ENCODE data around the gene CHRND. TPM values are rescaled to one million over a fixed set of nuclear protein-coding genes. Genes with fewer than 3 reads are reported as not detected.

CHRND gene
- total RNA-seq, 2 donors from 2014 or later, result not detected

- H3K27ac Mint-ChIP-seq, result no peak overlapping the region
- no peak for ATAC-seq (replicated peaks)
- no peaks in the 10 kb centered on the region for H3K9me3 Mint-ChIP-seq
- H3K36me3 Mint-ChIP-seq (ENCODE audit: low read depth), result no peaks in the 10 kb centered on the region
- H3K4me1 Mint-ChIP-seq, result no peaks in the 10 kb centered on the region
- H3K4me3 Mint-ChIP-seq, result no peak overlapping the region
- H3K27me3 Mint-ChIP-seq, result peaks cover 29% of the 10 kb centered on the region
Observed at GRCh38 chr2:232492963-232493700, 32.8 kb upstream of the CHRND start.

GRCh38 chr2:232493701-232494474, 32.1 kb upstream of the CHRND start:
- no peaks in the 10 kb centered on the region for H3K9me3 Mint-ChIP-seq
- H3K4me1 Mint-ChIP-seq, result no peaks in the 10 kb centered on the region
- H3K27ac Mint-ChIP-seq, result no peak overlapping the region
- no peak for ATAC-seq (replicated peaks)
- peaks cover 30% of the 10 kb centered on the region for H3K27me3 Mint-ChIP-seq
- H3K4me3 Mint-ChIP-seq, result no peak overlapping the region
- H3K36me3 Mint-ChIP-seq (ENCODE audit: low read depth), result no peaks in the 10 kb centered on the region

- Mint-ChIP-seq H3K4me3 (no peak overlapping the region), H3K4me1 (no peaks in the 10 kb centered on the region), H3K36me3 (ENCODE audit: low read depth) (no peaks in the 10 kb centered on the region), H3K27ac (no peak overlapping the region), H3K9me3 (no peaks in the 10 kb centered on the region), H3K27me3 (peaks cover 23% of the 10 kb centered on the region)
- ATAC-seq (replicated peaks), result no peak
Observed at GRCh38 chr2:232494542-232494941, 31.4 kb upstream of the CHRND start.

GRCh38 chr2:232495292-232495691, 30.7 kb upstream of the CHRND start:
- H3K27ac Mint-ChIP-seq, result no peak overlapping the region
- H3K4me1 Mint-ChIP-seq, result no peaks in the 10 kb centered on the region
- H3K9me3 Mint-ChIP-seq, result no peaks in the 10 kb centered on the region
- no peak for ATAC-seq (replicated peaks)
- H3K27me3 Mint-ChIP-seq, result peaks cover 19% of the 10 kb centered on the region
- no peak overlapping the region for H3K4me3 Mint-ChIP-seq
- no peaks in the 10 kb centered on the region for H3K36me3 Mint-ChIP-seq (ENCODE audit: low read depth)

GRCh38 chr2:232496501-232497270, 29.3 kb upstream of the CHRND start:
- Mint-ChIP-seq H3K4me3 (no peak overlapping the region), H3K27me3 (peaks cover 8% of the 10 kb centered on the region), H3K9me3 (no peaks in the 10 kb centered on the region), H3K4me1 (no peaks in the 10 kb centered on the region), H3K27ac (no peak overlapping the region), H3K36me3 (ENCODE audit: low read depth) (no peaks in the 10 kb centered on the region)
- ATAC-seq (replicated peaks), result no peak

- ATAC-seq (replicated peaks), result no peak
- H3K9me3 Mint-ChIP-seq, result no peaks in the 10 kb centered on the region
- H3K4me3 Mint-ChIP-seq, result no peak overlapping the region
- H3K27ac Mint-ChIP-seq, result no peak overlapping the region
- H3K27me3 Mint-ChIP-seq, result peaks cover 6% of the 10 kb centered on the region
- H3K4me1 Mint-ChIP-seq, result no peaks in the 10 kb centered on the region
- H3K36me3 Mint-ChIP-seq (ENCODE audit: low read depth), result no peaks in the 10 kb centered on the region
Observed at GRCh38 chr2:232497348-232497747, 28.6 kb upstream of the CHRND start.

GRCh38 chr2:232498452-232498851, 27.5 kb upstream of the CHRND start:
- Mint-ChIP-seq H3K9me3 (no peaks in the 10 kb centered on the region), H3K27ac (no peak overlapping the region), H3K4me1 (no peaks in the 10 kb centered on the region), H3K4me3 (no peak overlapping the region), H3K36me3 (ENCODE audit: low read depth) (no peaks in the 10 kb centered on the region), H3K27me3 (peaks cover 9% of the 10 kb centered on the region)
- ATAC-seq (replicated peaks), result no peak

- H3K36me3 Mint-ChIP-seq (ENCODE audit: low read depth), result no peaks in the 10 kb centered on the region
- no peak overlapping the region for H3K27ac Mint-ChIP-seq
Observed at GRCh38 chr2:232501331-232501771, 24.6 kb upstream of the CHRND start.

GRCh38 chr2:232501794-232502390, 24.1 kb upstream of the CHRND start:
- H3K27ac Mint-ChIP-seq, result no peak overlapping the region
- H3K27me3 Mint-ChIP-seq, result peaks cover 22% of the 10 kb centered on the region
- H3K9me3 Mint-ChIP-seq, result no peaks in the 10 kb centered on the region
- no peak for ATAC-seq (replicated peaks)
- H3K4me3 Mint-ChIP-seq, result peak overlapping the region; percentile 71
- no peaks in the 10 kb centered on the region for H3K4me1 Mint-ChIP-seq
- H3K36me3 Mint-ChIP-seq (ENCODE audit: low read depth), result no peaks in the 10 kb centered on the region

More at GRCh38 chr2:232501331-232501771, 24.6 kb upstream of the CHRND start:
- no peak for ATAC-seq (replicated peaks)
- Mint-ChIP-seq H3K9me3 (no peaks in the 10 kb centered on the region), H3K4me3 (no peak overlapping the region), H3K27me3 (peaks cover 22% of the 10 kb centered on the region), H3K4me1 (no peaks in the 10 kb centered on the region)

- Mint-ChIP-seq H3K36me3 (ENCODE audit: low read depth) (no peaks in the 10 kb centered on the region), H3K9me3 (no peaks in the 10 kb centered on the region), H3K4me3 (peak overlapping the region; percentile 71), H3K27me3 (peaks cover 26% of the 10 kb centered on the region), H3K4me1 (no peaks in the 10 kb centered on the region), H3K27ac (no peak overlapping the region)
- ATAC-seq (replicated peaks), result peak; percentile 17
Observed at GRCh38 chr2:232502511-232502910, 23.4 kb upstream of the CHRND start.

- no peaks in the 10 kb centered on the region for H3K36me3 Mint-ChIP-seq (ENCODE audit: low read depth)
- peaks cover 26% of the 10 kb centered on the region for H3K27me3 Mint-ChIP-seq
- peak; percentile 50 for ATAC-seq (replicated peaks)
- no peaks in the 10 kb centered on the region for H3K9me3 Mint-ChIP-seq
- H3K27ac Mint-ChIP-seq, result no peak overlapping the region
- H3K4me1 Mint-ChIP-seq, result no peaks in the 10 kb centered on the region
- peak overlapping the region; percentile 71 for H3K4me3 Mint-ChIP-seq
Observed at GRCh38 chr2:232502911-232503808, 22.8 kb upstream of the CHRND start.

GRCh38 chr2:232503809-232504323, 22.1 kb upstream of the CHRND start:
- Mint-ChIP-seq H3K27me3 (peaks cover 23% of the 10 kb centered on the region), H3K4me1 (no peaks in the 10 kb centered on the region), H3K9me3 (no peaks in the 10 kb centered on the region), H3K36me3 (ENCODE audit: low read depth) (no peaks in the 10 kb centered on the region), H3K4me3 (peak overlapping the region; percentile 71), H3K27ac (no peak overlapping the region)
- no peak for ATAC-seq (replicated peaks)

GRCh38 chr2:232504438-232504837, 21.5 kb upstream of the CHRND start:
- peak; percentile 29 for ATAC-seq (replicated peaks)
- peaks cover 27% of the 10 kb centered on the region for H3K27me3 Mint-ChIP-seq
- H3K27ac Mint-ChIP-seq, result no peak overlapping the region
- peak overlapping the region; percentile 71 for H3K4me3 Mint-ChIP-seq
- no peaks in the 10 kb centered on the region for H3K9me3 Mint-ChIP-seq
- H3K36me3 Mint-ChIP-seq (ENCODE audit: low read depth), result no peaks in the 10 kb centered on the region
- no peaks in the 10 kb centered on the region for H3K4me1 Mint-ChIP-seq

Data from activated T-helper 17 cell treated with anti-CD3 and anti-CD28 coated beads, Interleukin-2, amount 50 U/mL, for 72 hours (primary cell).